ENCODE results near the gene PRDM15.

DNA sequence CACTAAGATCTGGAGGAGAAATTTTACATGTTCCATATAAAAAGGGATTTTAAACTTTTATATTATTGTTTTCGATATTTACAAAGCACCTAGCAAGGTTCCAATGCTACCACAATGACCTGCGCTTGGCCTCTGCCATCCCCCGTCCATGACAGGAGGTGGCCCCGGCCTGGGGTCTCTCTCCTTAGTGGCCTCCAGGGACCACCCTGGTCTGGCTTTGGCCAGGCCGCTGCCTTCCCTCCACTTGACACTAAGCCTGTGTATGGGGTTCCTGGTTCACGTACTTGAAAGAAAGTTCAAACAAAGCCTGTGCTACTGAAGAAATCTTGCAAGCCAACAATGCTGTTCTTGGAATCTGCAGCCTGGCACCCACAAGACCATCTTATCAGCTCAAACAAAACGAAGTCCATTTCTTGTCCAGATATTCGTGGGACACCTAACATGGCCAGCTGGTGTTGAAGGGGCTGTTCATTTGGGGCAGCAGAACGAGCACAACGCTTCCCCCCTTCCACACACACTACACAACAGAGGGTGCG lies 12.8 kb downstream of the PRDM15 start:
- TF ChIP-seq, protein P1, sequence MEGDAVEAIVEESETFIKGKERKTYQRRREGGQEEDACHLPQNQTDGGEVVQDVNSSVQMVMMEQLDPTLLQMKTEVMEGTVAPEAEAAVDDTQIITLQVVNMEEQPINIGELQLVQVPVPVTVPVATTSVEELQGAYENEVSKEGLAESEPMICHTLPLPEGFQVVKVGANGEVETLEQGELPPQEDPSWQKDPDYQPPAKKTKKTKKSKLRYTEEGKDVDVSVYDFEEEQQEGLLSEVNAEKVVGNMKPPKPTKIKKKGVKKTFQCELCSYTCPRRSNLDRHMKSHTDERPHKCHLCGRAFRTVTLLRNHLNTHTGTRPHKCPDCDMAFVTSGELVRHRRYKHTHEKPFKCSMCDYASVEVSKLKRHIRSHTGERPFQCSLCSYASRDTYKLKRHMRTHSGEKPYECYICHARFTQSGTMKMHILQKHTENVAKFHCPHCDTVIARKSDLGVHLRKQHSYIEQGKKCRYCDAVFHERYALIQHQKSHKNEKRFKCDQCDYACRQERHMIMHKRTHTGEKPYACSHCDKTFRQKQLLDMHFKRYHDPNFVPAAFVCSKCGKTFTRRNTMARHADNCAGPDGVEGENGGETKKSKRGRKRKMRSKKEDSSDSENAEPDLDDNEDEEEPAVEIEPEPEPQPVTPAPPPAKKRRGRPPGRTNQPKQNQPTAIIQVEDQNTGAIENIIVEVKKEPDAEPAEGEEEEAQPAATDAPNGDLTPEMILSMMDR (IDR thresholded peaks at IDR 0.05 in 8 of 11, conservative IDR thresholded peaks at IDR 0.05 in 3 of 11): no peak
- TF ChIP-seq POLR2A (IDR thresholded peaks at IDR 0.05): no peak
